A673 (cell line): ENCODE data around the gene CLEC16A.

ENCODE experiments used
- CTCF ChIP-seq: fragments of 300-800, 200-600 bp; sonication (generic); conservative IDR thresholded peaks from 2 replicates; pipeline ENCODE4 v1.5.1; 2017; ENCODE audit warnings: low read depth, mild to moderate bottlenecking, antibody characterized with exemption, low read length, moderate library complexity, mixed read lengths
- EZH2 ChIP-seq: fragments of 200-600 bp; sonication (generic); IDR thresholded peaks from 2 replicates; pipeline ENCODE4 v1.6.1; 2017; ENCODE audit warnings: borderline replicate concordance, low read depth, mild to moderate bottlenecking, mixed read lengths, antibody characterized with exemption, low read length; ENCODE audit not compliant: poor library complexity, severe bottlenecking

GRCh38 chr16:11088831-11089230, 144.5 kb downstream of the CLEC16A start:
- TF ChIP-seq CTCF (no peak), EZH2 (no peak)
